HTR-8/SVneo (cell line): Measurements from ENCODE around the gene PKDREJ.

Experiments
- DNase-seq: peaks from one replicate; pipeline ENCODE4 v3.0.0; 2011; ENCODE audit warnings: low spot score, mixed read lengths; ENCODE audit not compliant: insufficient read length
- FAIRE-seq: peaks from 2 replicates; lab custom pipeline; 2011; peaks lifted over from hg19 to GRCh38; lab: Jason Lieb, UNC

Gene PKDREJ

GRCh38 chr22:46240073-46240472 lies 23.1 kb downstream of the PKDREJ start:
- no peak for DNase-seq
- FAIRE-seq, result no peak

GRCh38 chr22:46239261-46240048 lies 23.7 kb downstream of the PKDREJ start:
- no peak for FAIRE-seq
- no peak for DNase-seq

DNA sequence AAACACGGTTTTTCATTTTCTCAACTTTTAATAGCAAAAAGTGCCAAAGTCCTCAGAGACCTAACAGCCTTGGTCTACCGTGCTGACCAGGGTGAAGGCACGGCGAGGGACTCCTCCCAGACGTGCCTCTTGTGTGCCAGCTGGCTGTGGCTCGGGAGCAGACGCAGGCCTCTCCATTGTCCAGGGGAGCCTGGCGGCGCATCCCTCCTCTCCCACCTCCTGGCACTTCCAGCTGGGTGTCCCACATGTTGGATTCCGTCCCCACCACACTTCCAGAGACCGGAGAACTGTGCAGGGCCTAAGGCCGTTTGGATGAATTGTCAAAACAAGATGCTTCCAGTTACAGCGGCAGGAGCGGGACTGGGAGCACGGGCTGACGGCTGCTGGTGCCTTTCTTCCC lies 24.6 kb downstream of the PKDREJ start:
- DNase-seq, result no peak
- FAIRE-seq, result no peak

- FAIRE-seq (no peak), DNase-seq (no peak)
These were observed 25.6 kb downstream of the PKDREJ start for GRCh38 chr22:46237453-46238124.

- DNase-seq, result no peak
- FAIRE-seq, result no peak
These were observed 28.2 kb downstream of the PKDREJ start for GRCh38 chr22:46234969-46235368.

- no peak for DNase-seq
These were observed 29.9 kb downstream of the PKDREJ start for GRCh38 chr22:46233231-46233630.

GRCh38 chr22:46230262-46230901 lies 32.8 kb downstream of the PKDREJ start:
- FAIRE-seq (no peak), DNase-seq (no peak)

More at GRCh38 chr22:46233231-46233630, 29.9 kb downstream of the PKDREJ start:
- FAIRE-seq, result peak; percentile 31

DNA sequence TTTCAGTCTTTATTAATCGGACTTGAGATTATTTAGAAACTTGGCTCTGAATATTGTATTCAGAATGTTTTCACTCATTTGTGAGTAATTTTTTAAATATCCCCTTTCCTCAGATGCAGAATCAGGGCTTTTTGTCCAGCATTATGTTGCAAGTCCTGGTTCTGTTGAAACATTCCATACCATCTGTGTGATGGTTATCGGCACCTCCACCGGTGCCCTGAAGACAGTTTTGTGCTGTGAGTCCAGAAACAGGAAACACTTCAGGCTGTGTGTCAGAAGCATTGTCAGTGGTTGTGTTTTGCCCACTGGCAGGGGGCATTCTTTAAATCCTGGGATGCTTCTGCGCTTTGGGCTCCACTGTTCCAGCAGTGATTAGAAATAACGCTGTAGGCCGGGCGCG lies 33.4 kb downstream of the PKDREJ start:
- no peak for DNase-seq
- no peak for FAIRE-seq

GRCh38 chr22:46226577-46226976 lies 36.6 kb downstream of the PKDREJ start:
- FAIRE-seq (no peak), DNase-seq (no peak)

DNA sequence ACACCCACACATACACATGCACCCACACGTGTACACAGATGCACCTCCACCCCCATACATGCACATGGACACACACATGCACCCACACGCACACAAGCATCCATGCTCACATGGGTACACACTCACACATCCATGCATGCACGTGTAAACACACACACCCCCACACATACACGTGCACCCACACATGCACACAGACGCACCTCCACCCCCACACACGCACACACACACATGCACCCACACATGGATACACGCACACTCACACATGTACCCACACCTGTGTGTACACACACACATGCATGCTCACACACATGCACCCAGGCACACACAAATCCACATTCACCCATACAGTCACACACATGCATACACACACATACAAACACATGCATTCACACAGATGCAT lies 37.5 kb downstream of the PKDREJ start:
- DNase-seq (no peak), FAIRE-seq (peak; percentile 95)

- DNase-seq (no peak), FAIRE-seq (no peak)
These were observed 38.2 kb downstream of the PKDREJ start for GRCh38 chr22:46224898-46225290.

GRCh38 chr22:46224044-46224897 lies 38.9 kb downstream of the PKDREJ start:
- FAIRE-seq, result no peak
- DNase-seq, result no peak

DNA sequence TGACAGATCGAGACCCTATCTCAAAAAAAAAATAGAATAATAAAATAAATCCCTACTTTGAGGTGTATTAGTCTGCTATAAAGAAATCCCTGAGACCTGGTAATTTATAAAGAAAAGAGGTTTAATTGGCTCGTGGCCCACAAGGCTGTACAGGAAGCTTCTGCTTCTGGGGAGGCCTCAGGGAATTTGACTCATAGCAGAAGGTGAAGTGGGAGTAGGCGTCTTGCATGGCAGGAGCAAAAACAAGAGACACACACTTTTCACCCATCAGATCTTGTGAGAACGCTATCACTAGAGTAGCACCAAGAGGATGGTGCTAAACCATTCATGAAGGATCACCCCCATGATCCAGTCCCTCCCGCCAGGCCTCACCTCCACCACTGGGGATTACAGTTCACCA lies 42.2 kb downstream of the PKDREJ start:
- DNase-seq, result no peak
- FAIRE-seq, result no peak

DNA sequence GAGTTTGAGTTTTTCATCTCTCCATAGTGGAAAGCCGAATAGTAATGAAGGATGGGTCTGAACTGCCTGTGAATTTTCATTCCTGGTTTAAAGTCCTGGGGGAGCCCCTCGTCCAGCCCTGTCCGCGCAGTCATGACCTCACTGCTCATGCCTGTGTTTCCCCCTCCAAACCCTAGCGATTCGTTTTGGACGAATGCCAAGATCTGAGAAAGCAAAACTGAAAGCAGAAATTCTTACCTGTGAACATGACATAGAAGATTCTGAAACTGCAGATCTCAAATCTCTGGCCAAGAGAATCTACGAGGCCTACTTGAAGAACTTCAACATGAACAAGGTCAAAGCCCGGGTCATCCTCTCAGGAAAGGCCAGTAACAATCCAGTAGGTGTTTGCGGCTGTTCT lies 43.5 kb downstream of the PKDREJ start:
- DNase-seq (no peak), FAIRE-seq (no peak)

GRCh38 chr22:46214616-46215015 lies 48.5 kb downstream of the PKDREJ start:
- DNase-seq, result no peak
- no peak for FAIRE-seq

GRCh38 chr22:46214149-46214548 lies 49.0 kb downstream of the PKDREJ start:
- DNase-seq (no peak), FAIRE-seq (no peak)

GRCh38 chr22:46213052-46213451 lies 50.1 kb downstream of the PKDREJ start:
- FAIRE-seq (no peak), DNase-seq (no peak)

DNA sequence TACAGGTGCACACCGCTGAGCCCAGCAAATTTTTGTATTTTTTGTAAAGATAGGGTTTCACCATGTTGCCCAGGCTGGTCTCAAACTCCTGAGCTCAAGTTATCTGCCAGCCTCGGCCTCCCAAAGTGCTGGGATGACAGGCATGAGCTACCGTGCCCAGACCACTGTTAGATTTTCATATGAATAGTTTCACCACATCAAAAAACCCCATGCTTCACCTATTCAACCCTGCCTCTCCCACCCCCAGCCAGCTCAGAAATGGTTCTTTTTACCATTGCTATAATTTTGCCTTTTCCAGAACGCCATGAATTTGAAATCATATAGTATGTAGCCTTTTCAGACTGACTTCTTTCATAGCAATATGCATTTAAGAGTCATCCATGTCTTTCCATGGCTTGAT lies 50.9 kb downstream of the PKDREJ start:
- no peak for DNase-seq
- no peak for FAIRE-seq

DNA sequence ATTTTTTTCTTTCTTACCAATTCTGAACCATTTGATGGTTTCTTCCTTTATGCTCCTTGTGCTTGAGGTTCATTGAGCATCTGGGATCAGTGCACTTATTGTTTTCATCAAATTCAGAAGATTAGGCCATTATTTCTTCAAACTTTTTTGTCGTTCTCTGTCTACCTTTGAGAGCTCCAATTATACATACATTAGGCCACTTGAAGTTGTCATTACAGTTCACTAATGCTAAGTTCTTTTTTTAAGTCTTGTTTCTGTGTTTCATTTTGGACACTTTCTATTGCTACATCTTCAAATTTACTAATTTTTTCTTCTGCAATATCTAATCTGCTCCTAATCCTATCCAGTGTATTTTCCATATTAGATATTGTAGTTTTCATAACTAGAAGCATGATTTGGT lies 53.9 kb downstream of the PKDREJ start:
- no peak for FAIRE-seq
- no peak for DNase-seq
